GM10847 (cell line): ENCODE data around the gene TMEM63C.

ENCODE experiments used
- POLR2A ChIP-seq: IDR thresholded peaks from 2 replicates; pipeline ENCODE4 v1.6.1; 2011; ENCODE audit not compliant: insufficient read length; ENCODE audit errors: extremely low read depth

The TMEM63C gene

DNA sequence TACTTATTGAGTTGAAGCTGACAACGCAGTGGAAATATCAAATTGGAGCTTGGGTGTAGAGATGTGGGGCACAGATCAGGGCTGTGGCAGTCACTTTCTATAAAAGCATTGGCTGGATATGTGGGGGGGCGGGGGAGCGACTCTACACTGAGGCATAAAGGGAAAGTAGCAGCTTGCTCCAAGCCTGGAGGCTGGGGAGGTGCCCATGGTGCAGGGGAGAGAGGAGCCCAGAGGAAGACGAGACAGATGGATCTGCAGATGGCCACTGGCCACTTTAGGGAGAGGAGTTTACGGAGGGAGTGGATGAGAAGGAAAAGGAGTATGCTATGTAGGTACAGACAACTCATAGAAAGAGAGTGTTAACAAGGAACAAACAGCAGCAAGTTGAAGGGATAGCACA is 102.9 kb downstream of the TMEM63C start:
- no peak for TF ChIP-seq POLR2A

DNA sequence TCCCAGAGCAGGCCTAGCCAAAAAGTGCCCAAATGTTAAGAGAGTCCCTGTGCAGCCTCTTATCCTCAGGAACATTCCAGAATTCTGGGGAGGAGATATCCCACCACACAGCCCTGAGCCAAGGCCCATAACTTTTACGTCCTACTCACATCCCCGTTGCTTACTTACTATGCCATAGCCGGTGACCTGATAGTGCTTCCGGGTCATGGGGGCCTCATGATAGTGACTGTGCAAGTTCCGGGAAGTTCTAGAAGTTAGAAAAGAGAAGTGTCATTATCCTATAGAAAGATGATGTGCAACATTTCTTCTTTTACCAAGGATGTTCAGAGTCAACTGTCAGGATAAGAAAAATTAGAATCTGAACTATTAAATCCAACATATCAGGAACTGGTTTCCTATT is 105.0 kb downstream of the TMEM63C start:
- no peak for TF ChIP-seq POLR2A

DNA sequence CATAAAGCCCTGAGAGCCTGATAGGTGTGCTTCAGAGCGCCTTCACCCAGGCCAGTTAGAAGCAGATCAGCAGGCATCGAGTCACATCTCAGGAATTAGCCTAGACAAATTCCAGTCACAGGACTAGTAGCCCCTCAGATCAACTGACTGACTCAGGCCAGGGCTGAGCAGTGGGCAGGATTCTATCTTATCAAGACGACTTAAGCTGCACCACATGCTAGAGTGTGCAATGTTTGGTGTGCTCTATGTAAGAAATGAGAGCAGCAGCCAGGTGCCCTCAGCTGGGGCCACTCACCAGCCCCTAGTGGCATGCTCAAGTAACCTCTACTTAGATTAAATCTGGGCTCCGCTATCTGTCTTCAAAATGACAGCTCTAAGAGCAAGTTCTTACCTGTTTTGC is 109.1 kb downstream of the TMEM63C start:
- TF ChIP-seq POLR2A, result no peak

GRCh38 chr14:77296155-77296554 is 114.6 kb downstream of the TMEM63C start:
- no peak for TF ChIP-seq POLR2A

- TF ChIP-seq POLR2A, result no peak
Observed at GRCh38 chr14:77296906-77297305, 115.3 kb downstream of the TMEM63C start.

- no peak for TF ChIP-seq POLR2A
Observed at GRCh38 chr14:77299771-77300170, 118.2 kb downstream of the TMEM63C start.

DNA sequence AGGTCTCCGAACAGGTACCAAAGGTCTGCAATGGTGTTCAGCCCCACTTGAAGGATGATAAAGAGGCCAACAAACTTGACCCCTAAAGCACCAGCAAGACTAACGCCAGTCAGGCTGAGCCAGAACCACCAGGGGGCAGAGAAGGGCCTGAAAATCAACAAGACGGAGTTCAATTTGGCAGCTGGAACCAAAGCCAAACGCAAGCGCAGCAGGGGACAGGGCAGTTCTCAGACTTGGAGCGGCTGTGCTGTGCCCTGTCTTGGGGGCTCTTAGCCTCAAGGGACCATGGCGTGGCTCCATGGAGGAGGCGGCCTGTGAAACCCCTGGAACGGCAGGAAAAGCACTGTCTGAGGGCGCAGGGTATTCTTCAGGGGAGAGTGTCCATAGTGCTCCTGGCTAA is 119.5 kb downstream of the TMEM63C start:
- no peak for TF ChIP-seq POLR2A

DNA sequence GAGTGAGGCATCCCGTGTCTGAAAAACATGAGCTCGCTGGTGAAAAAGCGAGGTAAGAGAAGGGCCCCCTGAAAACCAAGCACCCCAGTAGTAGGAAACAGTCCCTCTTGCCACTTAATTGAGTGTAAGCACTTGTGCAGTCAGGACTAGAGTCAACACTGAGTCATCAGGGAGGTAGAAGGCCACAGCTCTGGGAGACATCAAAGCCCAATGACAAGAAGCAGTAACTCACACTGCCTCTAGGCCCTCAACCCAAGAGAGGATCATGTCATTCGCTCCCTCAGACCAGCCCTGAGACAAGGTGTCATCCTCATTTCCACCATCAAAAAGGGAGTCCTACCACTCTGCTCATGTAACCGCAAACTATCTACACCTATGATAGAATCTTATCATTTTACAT is 121.3 kb downstream of the TMEM63C start:
- TF ChIP-seq POLR2A, result no peak

DNA sequence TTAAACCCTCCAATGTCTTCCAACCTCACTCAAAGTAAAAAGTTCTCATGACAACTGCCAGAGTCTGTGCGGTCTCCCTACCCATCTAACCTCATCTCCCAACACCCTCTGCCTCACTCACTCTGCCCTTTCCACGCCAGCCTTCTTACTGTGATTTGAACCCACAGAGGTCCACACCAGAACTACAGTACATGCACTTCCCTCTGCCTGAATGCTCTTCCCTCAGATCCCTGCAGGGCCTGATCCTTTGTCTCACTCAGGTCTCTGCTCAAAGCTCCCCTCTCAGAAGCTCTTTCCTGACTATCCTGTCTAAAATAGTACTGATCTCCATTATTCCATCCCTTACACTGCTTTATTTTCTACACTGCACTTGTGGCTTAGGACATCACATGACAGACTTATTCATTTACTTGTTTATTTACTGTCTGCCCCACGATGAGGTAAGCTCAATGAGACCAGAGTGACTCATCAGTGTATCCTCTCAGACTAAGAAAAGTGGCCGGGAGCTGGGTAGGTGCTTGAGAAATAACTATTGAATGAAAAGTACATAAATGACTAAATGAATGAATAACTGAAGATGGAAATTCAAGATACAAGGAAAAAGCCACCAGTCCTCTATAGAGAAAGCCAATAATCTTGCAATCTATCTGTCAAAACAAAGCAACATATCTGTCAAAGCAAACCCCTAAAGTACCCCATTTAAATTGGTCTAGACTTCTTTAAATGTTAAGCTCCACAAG is 122.0 kb downstream of the TMEM63C start:
- TF ChIP-seq POLR2A, result no peak

DNA sequence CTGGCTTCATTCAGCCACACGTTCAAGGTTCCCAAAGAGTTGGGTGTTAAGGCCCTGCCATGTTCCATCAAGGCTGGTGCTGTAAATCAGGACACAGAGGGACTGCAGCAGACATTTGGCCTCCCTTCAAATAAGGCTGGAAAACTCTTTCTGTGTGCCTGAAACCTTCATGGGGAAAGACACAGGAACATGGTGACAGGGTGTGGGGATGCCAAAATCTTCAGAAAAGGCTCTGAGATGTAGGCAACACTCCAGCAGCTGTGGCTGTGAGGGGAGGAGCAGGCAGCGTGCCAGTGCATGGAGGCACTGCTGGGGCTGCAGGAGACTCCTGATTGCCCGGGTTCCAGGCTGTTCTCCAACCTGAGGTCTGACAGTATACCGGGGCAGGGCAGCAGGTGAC is 124.1 kb downstream of the TMEM63C start:
- TF ChIP-seq POLR2A, result no peak

DNA sequence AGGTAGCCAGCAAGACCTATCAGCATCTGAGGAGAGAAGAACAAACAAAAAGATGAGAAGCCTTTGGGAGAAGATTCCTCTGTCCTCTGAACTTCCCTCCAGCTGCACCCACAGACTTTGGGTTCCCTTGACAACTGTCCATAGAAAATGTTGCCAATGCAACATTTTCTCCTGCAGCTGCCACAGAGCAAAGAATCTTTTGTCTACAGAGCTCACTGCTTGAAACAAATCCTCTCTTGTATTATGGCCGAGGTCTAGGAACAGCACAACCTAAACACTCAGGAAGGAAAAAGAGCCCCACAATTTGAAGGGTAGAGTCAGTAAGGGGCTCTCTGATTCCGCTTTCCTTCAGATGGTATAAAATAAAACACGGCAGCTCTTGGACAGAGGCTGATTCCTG is 124.8 kb downstream of the TMEM63C start:
- no peak for TF ChIP-seq POLR2A

- TF ChIP-seq POLR2A, result no peak
Observed at GRCh38 chr14:77306851-77307496, 125.4 kb downstream of the TMEM63C start.
